Natural killer cell (primary cell): ENCODE measurements around the gene GAPDH. TPM values are rescaled to one million over a fixed set of nuclear protein-coding genes. Genes with fewer than 3 reads are reported as not detected.
A peak's percentile ranks its signal among the peaks of the same experiment; 100 is the strongest.

ENCODE experiments used
- ATAC-seq, 3 donors: fragments of 150-1000 bp in 2 of 3; fragments of 200-7000 bp in 1 of 3; cut with Tn5 transposase; 1 replicate in 1 of 3; 2 replicates in 2 of 3; pipeline ENCODE4 v1.10.0; 2021; ENCODE audit warnings: mild to moderate bottlenecking in 2 of 3, moderate library complexity in 2 of 3
- DNase-seq, 2 donors: peaks; one replicate each; pipeline versions ENCODE4 v3.0.0 to v3.0.0-alpha.2; 2013 to 2021; ENCODE audit warnings: mixed read lengths in 1 of 2
- H3K27ac ChIP-seq: one replicate; pipeline ENCODE4 v1.5.1; 2013; ENCODE audit warnings: mild to moderate bottlenecking, low read length
- H3K27me3 ChIP-seq: one replicate; pipeline ENCODE4 v1.6.1; 2013; ENCODE audit warnings: low read length; ENCODE audit not compliant: control insufficient read depth, insufficient read depth
- H3K36me3 ChIP-seq: one replicate; pipeline ENCODE4 v1.6.1; 2013; ENCODE audit warnings: low read length; ENCODE audit not compliant: control insufficient read depth, insufficient read depth
- H3K4me1 ChIP-seq: one replicate; pipeline ENCODE4 v1.6.1; 2013; ENCODE audit warnings: low read length; ENCODE audit not compliant: control insufficient read depth, insufficient read depth
- H3K4me3 ChIP-seq: one replicate; pipeline ENCODE4 v1.5.1; 2013; ENCODE audit warnings: low read length
- H3K9me3 ChIP-seq: one replicate; pipeline ENCODE4 v1.6.1; 2013; ENCODE audit warnings: low read length; ENCODE audit not compliant: control insufficient read depth, insufficient read depth
- H3K27ac Mint-ChIP-seq, 2 donors: one replicate each; pipeline ENCODE4 v1.8.0; 2022; ENCODE audit warnings: mild to moderate bottlenecking in 2 of 2, mixed read lengths in 2 of 2, moderate library complexity in 1 of 2
- H3K27me3 Mint-ChIP-seq, 2 donors: one replicate each; pipeline ENCODE4 v1.8.0; 2022; ENCODE audit warnings: low read depth in 2 of 2, mixed read lengths in 2 of 2
- H3K36me3 Mint-ChIP-seq: one replicate; pipeline ENCODE4 v1.8.0; 2022; ENCODE audit warnings: mixed read lengths
- H3K4me1 Mint-ChIP-seq, 2 donors: one replicate each; pipeline ENCODE4 v1.8.0; 2022; ENCODE audit warnings: mixed read lengths in 2 of 2
- H3K4me3 Mint-ChIP-seq: one replicate; pipeline ENCODE4 v1.8.0; 2022; ENCODE audit warnings: mild to moderate bottlenecking, moderate library complexity, mixed read lengths
- H3K9me3 Mint-ChIP-seq, 2 donors: one replicate each; pipeline ENCODE4 v1.8.0; 2022; ENCODE audit warnings: mixed read lengths in 2 of 2
- WGBS: methylation state at CpG from one replicate; pipeline ENCODE4 v1.1.7; 2013; ENCODE audit warnings: missing lambda C conversion rate; ENCODE audit not compliant: insufficient coverage; 5-methylcytosine and 5-hydroxymethylcytosine counted together
- intact Hi-C: fragments of 100-400 bp; cut with micrococcal nuclease; formaldehyde crosslinking; loops from one replicate; pipeline ENCODE4 v1.14.2; 2022
- total RNA-seq, 4 donors: library from RNA; stranded (reverse); fragments of 120-200 nt in 1 of 4; gene quantifications; one replicate each; pipeline versions ENCODE4 v1.2.3 to v1.2.4, GENCODE V29; 2013 to 2022
- TF ChIP-seq, protein P1 (sequence below): fragments of 200-600 bp; IDR thresholded peaks from one replicate; pipeline ENCODE4 v1.8.0; 2022; ENCODE audit warnings: antibody characterized with exemption

GAPDH gene
- total RNA-seq, 3 donors from 2014 or later (not counting 1 experiment from before 2014, with no cell fraction given) = 606 to 729 (median 642) TPM

DNA sequence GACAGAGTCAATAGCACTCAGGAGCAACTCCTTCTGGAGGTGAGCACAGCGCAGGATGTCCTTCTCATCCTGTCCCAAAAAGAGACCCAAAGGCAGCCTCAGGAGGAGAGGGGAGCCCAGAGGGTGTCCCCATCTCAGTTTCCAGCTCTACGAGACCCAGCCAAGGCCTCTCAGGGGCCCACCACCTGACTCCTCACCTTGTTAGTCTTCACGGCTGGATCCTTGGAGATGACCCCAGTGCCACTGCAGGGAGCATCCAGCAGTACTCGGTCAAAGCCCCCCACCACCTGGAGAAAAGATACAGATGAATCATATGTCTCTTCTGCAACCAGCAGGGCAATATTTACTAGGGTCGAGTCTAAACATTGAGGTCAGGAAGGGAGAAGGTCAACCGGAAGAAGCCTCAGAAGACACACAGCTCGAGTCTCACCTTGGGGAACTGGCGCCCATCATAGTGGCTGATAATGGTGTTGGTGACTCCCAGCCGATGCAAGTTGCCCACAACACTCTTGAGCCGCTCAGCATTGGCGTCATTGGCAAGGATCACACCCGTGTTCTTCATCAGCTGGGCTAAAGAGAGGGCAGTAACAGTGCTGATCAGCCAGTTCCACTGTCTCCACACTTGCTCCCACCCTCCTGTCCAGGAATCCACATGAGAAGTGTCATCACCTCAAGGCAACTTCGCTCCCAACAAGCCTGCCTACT is 26.3 kb downstream of the GAPDH start:
- TF ChIP-seq, protein P1, sequence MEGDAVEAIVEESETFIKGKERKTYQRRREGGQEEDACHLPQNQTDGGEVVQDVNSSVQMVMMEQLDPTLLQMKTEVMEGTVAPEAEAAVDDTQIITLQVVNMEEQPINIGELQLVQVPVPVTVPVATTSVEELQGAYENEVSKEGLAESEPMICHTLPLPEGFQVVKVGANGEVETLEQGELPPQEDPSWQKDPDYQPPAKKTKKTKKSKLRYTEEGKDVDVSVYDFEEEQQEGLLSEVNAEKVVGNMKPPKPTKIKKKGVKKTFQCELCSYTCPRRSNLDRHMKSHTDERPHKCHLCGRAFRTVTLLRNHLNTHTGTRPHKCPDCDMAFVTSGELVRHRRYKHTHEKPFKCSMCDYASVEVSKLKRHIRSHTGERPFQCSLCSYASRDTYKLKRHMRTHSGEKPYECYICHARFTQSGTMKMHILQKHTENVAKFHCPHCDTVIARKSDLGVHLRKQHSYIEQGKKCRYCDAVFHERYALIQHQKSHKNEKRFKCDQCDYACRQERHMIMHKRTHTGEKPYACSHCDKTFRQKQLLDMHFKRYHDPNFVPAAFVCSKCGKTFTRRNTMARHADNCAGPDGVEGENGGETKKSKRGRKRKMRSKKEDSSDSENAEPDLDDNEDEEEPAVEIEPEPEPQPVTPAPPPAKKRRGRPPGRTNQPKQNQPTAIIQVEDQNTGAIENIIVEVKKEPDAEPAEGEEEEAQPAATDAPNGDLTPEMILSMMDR = no peak
- intact Hi-C loops = no loop called here
- Mint-ChIP-seq H3K4me3 (no peak overlapping the region), H3K36me3 (no peaks in the 10 kb centered on the region), H3K9me3 (no peaks in the 10 kb centered on the region), H3K4me1 (peaks cover 12 to 19% of the 10 kb centered on the region in 2 donors), H3K27me3 (no peaks in the 10 kb centered on the region), H3K27ac (no peak overlapping the region)
- H3K4me3 ChIP-seq = no peak overlapping the region
- no peak overlapping the region for H3K27ac ChIP-seq
- H3K27me3 ChIP-seq = no peaks in the 10 kb centered on the region
- DNase-seq = no peak
- no peak for ATAC-seq
- no peaks in the 10 kb centered on the region for H3K9me3 ChIP-seq
- WGBS = 96% methylated on average over 13 of the region's 13 CpGs
- peaks cover 17% of the 10 kb centered on the region for H3K4me1 ChIP-seq
- H3K36me3 ChIP-seq = peaks cover 50% of the 10 kb centered on the region

DNA sequence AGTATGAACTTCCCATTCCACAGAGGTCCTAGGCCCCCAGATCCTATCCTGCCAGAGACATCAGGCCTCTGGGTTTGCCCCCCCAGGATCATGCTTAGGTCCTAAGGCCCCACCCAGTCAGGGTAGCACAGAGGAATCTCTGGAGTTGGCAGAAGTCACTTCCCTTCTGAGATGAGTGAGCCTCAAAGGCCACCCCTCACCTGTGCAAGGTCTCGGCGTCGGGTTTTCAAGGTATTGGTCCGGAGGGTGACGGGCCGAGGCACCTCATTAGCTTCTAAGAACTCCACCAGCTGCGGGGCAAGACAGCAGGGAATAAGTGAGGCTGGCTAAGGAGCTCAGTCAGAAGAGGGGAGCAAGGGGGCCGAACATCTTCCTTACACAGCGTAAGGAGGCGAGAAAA is 28.6 kb downstream of the GAPDH start:
- Histone ChIP-seq H3K4me1 (peaks cover 12% of the 10 kb centered on the region), H3K4me3 (no peak overlapping the region), H3K27ac (no peak overlapping the region), H3K27me3 (no peaks in the 10 kb centered on the region), H3K9me3 (no peaks in the 10 kb centered on the region), H3K36me3 (peaks cover 57% of the 10 kb centered on the region)
- intact Hi-C loops = loop anchor here (2.0 kb wide), 1 partner anchor 216 kb away; no protein-coding TSS in a partner anchor
- 96% methylated on average over 10 of the region's 10 CpGs for WGBS
- no peak for ATAC-seq
- H3K9me3 Mint-ChIP-seq = no peaks in the 10 kb centered on the region
- peaks cover 27 to 28% of the 10 kb centered on the region in 2 donors for H3K4me1 Mint-ChIP-seq
- H3K27me3 Mint-ChIP-seq = no peaks in the 10 kb centered on the region
- TF ChIP-seq, protein P1 = no peak
- no peak for DNase-seq
- H3K4me3 Mint-ChIP-seq = no peak overlapping the region
- H3K27ac Mint-ChIP-seq = peak overlapping the region in 1 of 2 donors; percentile 29
- no peaks in the 10 kb centered on the region for H3K36me3 Mint-ChIP-seq

DNA sequence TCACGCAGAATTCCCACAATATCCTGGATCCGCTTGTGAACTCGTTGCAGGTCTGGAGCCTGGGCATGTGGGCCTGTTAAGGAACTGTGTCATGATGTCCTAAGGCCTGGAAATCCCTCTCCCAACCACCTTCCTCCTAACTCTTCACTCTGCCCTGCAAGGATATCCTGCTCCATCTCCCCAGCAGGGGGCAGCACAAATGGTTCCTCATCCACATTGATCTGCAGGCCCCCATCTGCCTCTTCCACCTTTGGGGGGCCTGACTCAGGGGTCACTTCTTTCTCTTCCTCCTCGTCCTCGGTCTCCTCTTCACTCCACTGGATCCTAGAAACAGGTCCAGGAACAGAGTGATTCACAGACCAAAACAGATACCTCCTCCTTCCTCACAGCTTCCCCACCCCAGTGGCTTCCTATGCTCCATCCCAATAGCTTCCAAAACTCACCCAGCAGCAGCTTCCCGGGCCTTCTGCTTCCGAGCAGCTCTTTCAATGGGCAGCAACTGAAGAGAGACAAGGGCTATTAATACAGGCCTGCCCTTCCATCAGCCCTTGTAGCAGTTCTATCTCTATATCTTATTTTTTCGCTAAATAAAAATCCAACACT is 29.2 kb downstream of the GAPDH start:
- no peak overlapping the region for H3K4me3 Mint-ChIP-seq
- no peak overlapping the region for H3K4me3 ChIP-seq
- peaks cover 8% of the 10 kb centered on the region for H3K4me1 ChIP-seq
- no peaks in the 10 kb centered on the region for H3K36me3 Mint-ChIP-seq
- H3K9me3 Mint-ChIP-seq = no peaks in the 10 kb centered on the region
- H3K27ac ChIP-seq = no peak overlapping the region
- ATAC-seq = peak; percentile 21 to 49 (median 25)
- intact Hi-C loops = loop anchor here (2.0 kb wide), 1 partner anchor 215 kb away; no protein-coding TSS in a partner anchor
- no peaks in the 10 kb centered on the region for H3K27me3 ChIP-seq
- no peaks in the 10 kb centered on the region for H3K9me3 ChIP-seq
- WGBS = 79% methylated on average over 8 of the region's 8 CpGs
- peak; percentile 60 to 84 for DNase-seq
- H3K27me3 Mint-ChIP-seq = no peaks in the 10 kb centered on the region
- H3K27ac Mint-ChIP-seq = peak overlapping the region; percentile 19 to 50
- TF ChIP-seq, protein P1 = peak; percentile 86
- peaks cover 57% of the 10 kb centered on the region for H3K36me3 ChIP-seq
- peaks cover 34% of the 10 kb centered on the region in 2 donors for H3K4me1 Mint-ChIP-seq
